HepG2 (cell line): Measurements from ENCODE around the gene PHYH. TPM values are rescaled to one million over a fixed set of nuclear protein-coding genes. Genes with fewer than 3 reads are reported as not detected.

Source experiments
- ARID4A ChIP-seq: sonication (generic); formaldehyde crosslinking; IDR thresholded peaks from 2 replicates; pipeline ENCODE4 v1.5.0; 2020; ENCODE audit warnings: mild to moderate bottlenecking, missing genetic modification reagents, borderline replicate concordance
- BORCS8-MEF2B ChIP-seq: sonication (generic); formaldehyde crosslinking; IDR thresholded peaks from 2 replicates; pipeline ENCODE4 v1.8.0; 2022; ENCODE audit warnings: mild to moderate bottlenecking, missing genetic modification reagents
- CERS6 ChIP-seq: sonication (generic); formaldehyde crosslinking; IDR thresholded peaks from 2 replicates; pipeline ENCODE4 v1.5.0; 2020; ENCODE audit warnings: missing genetic modification reagents
- GRHL1 ChIP-seq: sonication (generic); formaldehyde crosslinking; conservative IDR thresholded peaks from 2 replicates; pipeline ENCODE4 v1.8.0; 2022; ENCODE audit warnings: missing genetic modification reagents
- KDM1A ChIP-seq: IDR thresholded peaks from 2 replicates; pipeline ENCODE4 v1.6.1; 2016; ENCODE audit warnings: missing compliant biosample characterization
- MEIS1 ChIP-seq: sonication (generic); formaldehyde crosslinking; IDR thresholded peaks from 2 replicates; pipeline ENCODE4 v1.9.0; 2021; ENCODE audit warnings: mild to moderate bottlenecking, missing genetic modification reagents, moderate library complexity, borderline replicate concordance
- RCOR2 ChIP-seq: IDR thresholded peaks from 2 replicates; pipeline ENCODE4 v1.6.1; 2016; ENCODE audit warnings: missing biosample characterization, missing genetic modification reagents
- SALL1 ChIP-seq: sonication (generic); formaldehyde crosslinking; IDR thresholded peaks from 2 replicates; pipeline ENCODE4 v1.8.0; 2022; ENCODE audit warnings: mild to moderate bottlenecking, missing genetic modification reagents
- SKIL ChIP-seq: sonication (generic); formaldehyde crosslinking; IDR thresholded peaks from 2 replicates; pipeline ENCODE4 v1.8.0; 2022; ENCODE audit warnings: missing genetic modification reagents, mild to moderate bottlenecking, moderate library complexity, borderline replicate concordance
- SYNCRIP ChIP-seq: fragments of 200-400 bp; formaldehyde crosslinking; IDR thresholded peaks from 2 replicates; pipeline ENCODE4 v1.6.1; 2018; ENCODE audit warnings: mild to moderate bottlenecking, low read depth, low read length; ENCODE audit not compliant: insufficient read depth
- ZFP82 ChIP-seq: sonication (generic); formaldehyde crosslinking; IDR thresholded peaks from 2 replicates; pipeline ENCODE4 v1.5.1; 2020; ENCODE audit warnings: mild to moderate bottlenecking, missing genetic modification reagents, borderline replicate concordance
- ZHX1 ChIP-seq: sonication (generic); formaldehyde crosslinking; IDR thresholded peaks from 2 replicates; pipeline ENCODE4 v1.8.1; 2022; ENCODE audit warnings: low read depth, mild to moderate bottlenecking, missing genetic modification reagents
- ZNF530 ChIP-seq: sonication (generic); formaldehyde crosslinking; IDR thresholded peaks from 2 replicates; pipeline ENCODE4 v1.5.0; 2020; ENCODE audit warnings: low read depth, mild to moderate bottlenecking, missing genetic modification reagents
- ZNF629 ChIP-seq: sonication (generic); formaldehyde crosslinking; conservative IDR thresholded peaks from 2 replicates; pipeline ENCODE4 v1.5.0; 2020; ENCODE audit warnings: missing genetic modification reagents
- ZNF775 ChIP-seq: sonication (generic); formaldehyde crosslinking; IDR thresholded peaks from 2 replicates; pipeline ENCODE4 v1.4.0; 2020; ENCODE audit warnings: missing genetic modification reagents, mild to moderate bottlenecking, moderate library complexity, borderline replicate concordance
- ZNF788 ChIP-seq: sonication (generic); formaldehyde crosslinking; IDR thresholded peaks from 2 replicates; pipeline ENCODE4 v1.5.0; 2020; ENCODE audit warnings: mild to moderate bottlenecking, missing genetic modification reagents, borderline replicate concordance
- polyA plus RNA-seq, 8 experiments: library from polyadenylated mRNA; depleted of rRNA in 3 of 8; stranded (reverse) in 7 of 8; unstranded in 1 of 8; fragments of >200 nt; fragmentation: Illumina TruSeq in 4 of 8; extraction: Trizol in 4 of 8; gene quantifications; 2 replicates each; pipeline versions ENCODE4 v1.2.1 to v1.2.3, GENCODE V29; 2011 to 2016; ENCODE audit warnings: low read depth in 4 of 8, missing spikeins in 1 of 8, mixed read lengths in 1 of 8; ENCODE audit not compliant: insufficient read depth in 1 of 8
- total RNA-seq, 5 experiments: library from RNA; depleted of rRNA; stranded (reverse); fragments of >200 nt; fragmentation: Illumina TruSeq; extraction: Trizol; gene quantifications; 2 replicates each; pipeline ENCODE4 v1.2.3, GENCODE V29; 2016; ENCODE audit warnings: low read depth in 1 of 5

PHYH gene
- total and polyA plus RNA-seq, 2 of the 13 experiments (the other 11 are each of a cell fraction or from before 2014, with no cell fraction given), result 27.2 to 34.5 TPM

GRCh38 chr10:13272164-13272571 is 27.7 kb downstream of the PHYH start (continued):
- TF ChIP-seq ZNF788 (CRISPR knock-in tag) (peak; percentile 38; the same call in 1 of the 2 replicates), ZNF775 (0 out of 2 replicates have a peak, but pooled peaks have one; percentile 8), KDM1A (CRISPR knock-in tag) (no peak), ZFP82 (CRISPR knock-in tag) (no peak), RCOR2 (no peak), ZNF530 (CRISPR knock-in tag) (no peak), SYNCRIP (no peak), ZNF629 (CRISPR knock-in tag) (no peak), ARID4A (CRISPR knock-in tag) (peak; percentile 57; the same call in 1 of the 2 replicates), SALL1 (CRISPR knock-in tag) (peak; percentile 18), SKIL (CRISPR knock-in tag) (no peak), CERS6 (CRISPR knock-in tag) (no peak), GRHL1 (CRISPR knock-in tag) (no peak), BORCS8-MEF2B (CRISPR knock-in tag) (no peak), ZHX1 (CRISPR knock-in tag) (0 out of 2 replicates have a peak, but pooled peaks have one; percentile 2), MEIS1 (CRISPR knock-in tag) (0 out of 2 replicates have a peak, but pooled peaks have one; percentile 43)
